Esophagus muscularis mucosa (tissue), 4 donors: ENCODE data around the gene DNMBP. TPM values are rescaled to one million over a fixed set of nuclear protein-coding genes. Genes with fewer than 3 reads are reported as not detected.

ENCODE experiments used
- DNase-seq: peaks from one replicate; pipeline ENCODE4 v3.0.0-alpha.2; 2017; ENCODE audit errors: extremely low spot score
- H3K27ac ChIP-seq, 4 donors: fragments of 200-600 bp; sonication (generic); replicated peaks in 1 of 4; 1 replicate in 3 of 4; 2 replicates in 1 of 4; pipeline ENCODE4 v1.5.1; 2016 to 2019; ENCODE audit warnings: mild to moderate bottlenecking in 1 of 4
- H3K27me3 ChIP-seq, 4 donors: fragments of 200-600 bp; sonication (generic); one replicate each; pipeline versions ENCODE4 v1.5.1 to v1.6.0; 2016 to 2019
- H3K36me3 ChIP-seq, 4 donors: fragments of 200-600 bp; sonication (generic); one replicate each; pipeline ENCODE4 v1.5.1; 2016 to 2019
- H3K4me1 ChIP-seq, 4 donors: fragments of 200-600 bp; sonication (generic); one replicate each; pipeline ENCODE4 v1.5.1; 2016 to 2019
- H3K4me3 ChIP-seq, 4 donors: fragments of 200-600 bp; sonication (generic); 1 replicate in 2 of 4; 2 replicates in 2 of 4; pipeline ENCODE4 v1.5.1; 2016 to 2019; ENCODE audit warnings: mild to moderate bottlenecking in 4 of 4, moderate library complexity in 1 of 4
- H3K9me3 ChIP-seq, 4 donors: fragments of 200-600 bp; sonication (generic); 1 replicate in 3 of 4; 2 replicates in 1 of 4; pipeline ENCODE4 v1.5.1; 2016 to 2019
- EP300 ChIP-seq: sonication (generic); formaldehyde crosslinking; IDR thresholded peaks from one replicate; pipeline ENCODE4 v1.6.1; 2017; ENCODE audit warnings: antibody characterized with exemption
- POLR2A ChIP-seq: fragments of 450-650 bp; IDR thresholded peaks from one replicate; pipeline ENCODE4 v1.6.1; 2017; ENCODE audit warnings: antibody characterized with exemption, moderate library complexity, mild to moderate bottlenecking, low read depth
- POLR2AphosphoS5 ChIP-seq, 2 donors: sonication (generic); formaldehyde crosslinking; IDR thresholded peaks; one replicate each; pipeline ENCODE4 v1.6.1; 2017; ENCODE audit warnings: antibody characterized with exemption in 2 of 2
- WGBS: methylation state at CpG from one replicate; pipeline ENCODE4 v1.1.5; 2018; 5-methylcytosine and 5-hydroxymethylcytosine counted together
- intact Hi-C: fragments of 100-400 bp; cut with DNase I; formaldehyde crosslinking; loops from one replicate; pipeline ENCODE4 v1.15.1; 2023
- total RNA-seq, 4 donors: library from RNA; depleted of rRNA; stranded (reverse); fragments of >200 nt; gene quantifications; one replicate each; pipeline versions ENCODE4 v1.1.0 to v1.2.1, GENCODE V29; 2016
- TF ChIP-seq, protein P1 (sequence below), 3 experiments: fragments of 200-600 bp in 2 of 3; fragments of 450-650 bp in 1 of 3; sonication (generic) in 2 of 3; IDR thresholded peaks; one replicate each; pipeline ENCODE4 v1.5.1; 2017 to 2019; ENCODE audit warnings: antibody characterized with exemption in 3 of 3, mild to moderate bottlenecking in 2 of 3, moderate library complexity in 1 of 3

Gene DNMBP
- total RNA-seq, 4 donors from 2014 or later: 14.5 to 21.6 (median 17.4) TPM

DNA sequence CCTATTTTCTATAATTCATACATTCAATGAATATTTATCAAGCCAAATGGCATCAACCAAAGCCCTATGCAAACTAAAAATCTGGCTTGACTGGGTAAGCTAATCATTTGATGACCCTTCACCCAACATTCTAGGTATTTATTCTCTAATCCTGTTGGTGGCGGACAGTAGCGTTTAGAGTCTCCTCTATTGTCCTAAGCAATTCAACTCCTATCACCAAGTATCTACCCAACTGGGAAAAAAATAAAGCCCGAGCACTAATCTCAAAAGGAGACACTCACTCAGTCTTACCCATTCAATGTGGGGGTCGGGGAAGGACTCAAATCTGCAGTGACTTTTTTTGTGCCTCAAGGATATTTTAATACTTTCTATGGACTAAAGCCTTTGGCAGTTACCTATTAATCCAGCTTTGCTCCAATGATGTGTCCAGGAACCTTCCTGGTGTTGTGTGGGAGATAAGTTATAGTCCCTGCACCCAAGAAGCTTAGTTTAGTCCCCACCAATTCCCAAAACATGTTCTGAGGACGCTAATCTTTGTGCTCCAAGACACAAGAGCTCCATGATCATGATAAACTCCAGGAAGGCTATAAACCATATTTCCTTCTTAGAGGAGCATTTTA is 30.6 kb downstream of the DNMBP start:
- Histone ChIP-seq H3K4me1 (peaks cover 37 to 85% (median 74%) of the 10 kb centered on the region in 4 donors), H3K27me3 (no peaks in the 10 kb centered on the region), H3K4me3 (no peak overlapping the region), H3K36me3 (no peaks in the 10 kb centered on the region), H3K27ac (peak overlapping the region in 2 of 4 donors; percentile 5 to 7), H3K9me3 (no peaks in the 10 kb centered on the region)
- intact Hi-C loops: loop anchor here (5.0 kb wide), 1 partner anchor 33 kb away; no protein-coding TSS in a partner anchor
- 91% methylated on average over 5 of the region's 5 CpGs for WGBS
- DNase-seq: no peak
- TF ChIP-seq POLR2AphosphoS5 (IDR thresholded peaks at IDR 0.05): no peak
- no peak for TF ChIP-seq EP300
- TF ChIP-seq POLR2A: no peak
- TF ChIP-seq, protein P1, sequence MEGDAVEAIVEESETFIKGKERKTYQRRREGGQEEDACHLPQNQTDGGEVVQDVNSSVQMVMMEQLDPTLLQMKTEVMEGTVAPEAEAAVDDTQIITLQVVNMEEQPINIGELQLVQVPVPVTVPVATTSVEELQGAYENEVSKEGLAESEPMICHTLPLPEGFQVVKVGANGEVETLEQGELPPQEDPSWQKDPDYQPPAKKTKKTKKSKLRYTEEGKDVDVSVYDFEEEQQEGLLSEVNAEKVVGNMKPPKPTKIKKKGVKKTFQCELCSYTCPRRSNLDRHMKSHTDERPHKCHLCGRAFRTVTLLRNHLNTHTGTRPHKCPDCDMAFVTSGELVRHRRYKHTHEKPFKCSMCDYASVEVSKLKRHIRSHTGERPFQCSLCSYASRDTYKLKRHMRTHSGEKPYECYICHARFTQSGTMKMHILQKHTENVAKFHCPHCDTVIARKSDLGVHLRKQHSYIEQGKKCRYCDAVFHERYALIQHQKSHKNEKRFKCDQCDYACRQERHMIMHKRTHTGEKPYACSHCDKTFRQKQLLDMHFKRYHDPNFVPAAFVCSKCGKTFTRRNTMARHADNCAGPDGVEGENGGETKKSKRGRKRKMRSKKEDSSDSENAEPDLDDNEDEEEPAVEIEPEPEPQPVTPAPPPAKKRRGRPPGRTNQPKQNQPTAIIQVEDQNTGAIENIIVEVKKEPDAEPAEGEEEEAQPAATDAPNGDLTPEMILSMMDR (IDR thresholded peaks at IDR 0.05): no peak

DNA sequence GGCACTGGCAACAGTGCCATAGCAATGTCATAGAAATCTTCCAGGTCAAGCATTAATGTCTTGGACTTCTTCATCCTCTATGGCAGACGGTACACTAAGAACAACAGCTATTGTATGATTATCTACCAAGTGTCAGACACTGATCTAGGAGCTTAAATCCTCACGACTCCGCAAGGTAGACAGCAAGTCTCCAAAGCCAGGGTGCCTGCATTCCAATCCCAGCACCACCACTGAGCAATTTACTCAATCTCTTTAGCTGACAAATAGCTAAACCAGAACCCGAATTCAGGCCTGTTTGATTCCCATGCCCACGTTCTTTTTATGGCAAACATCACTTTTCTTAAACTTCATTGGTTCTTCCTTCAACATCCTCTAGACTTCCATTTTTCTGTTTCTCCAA is 31.8 kb downstream of the DNMBP start:
- no peaks in the 10 kb centered on the region for H3K36me3 ChIP-seq
- no peaks in the 10 kb centered on the region for H3K9me3 ChIP-seq
- TF ChIP-seq POLR2A: no peak
- peak overlapping the region in 3 of 4 donors; percentile 70 to 77 (median 73) for H3K27ac ChIP-seq
- H3K4me1 ChIP-seq: peaks cover 37 to 77% (median 69%) of the 10 kb centered on the region in 4 donors
- DNase-seq: no peak
- intact Hi-C loops: loop anchor here (5.0 kb wide), 1 partner anchor 34 kb away; no protein-coding TSS in a partner anchor
- no peak overlapping the region for H3K4me3 ChIP-seq
- no peaks in the 10 kb centered on the region for H3K27me3 ChIP-seq
- WGBS: 81% methylated on average over 5 of the region's 5 CpGs

DNA sequence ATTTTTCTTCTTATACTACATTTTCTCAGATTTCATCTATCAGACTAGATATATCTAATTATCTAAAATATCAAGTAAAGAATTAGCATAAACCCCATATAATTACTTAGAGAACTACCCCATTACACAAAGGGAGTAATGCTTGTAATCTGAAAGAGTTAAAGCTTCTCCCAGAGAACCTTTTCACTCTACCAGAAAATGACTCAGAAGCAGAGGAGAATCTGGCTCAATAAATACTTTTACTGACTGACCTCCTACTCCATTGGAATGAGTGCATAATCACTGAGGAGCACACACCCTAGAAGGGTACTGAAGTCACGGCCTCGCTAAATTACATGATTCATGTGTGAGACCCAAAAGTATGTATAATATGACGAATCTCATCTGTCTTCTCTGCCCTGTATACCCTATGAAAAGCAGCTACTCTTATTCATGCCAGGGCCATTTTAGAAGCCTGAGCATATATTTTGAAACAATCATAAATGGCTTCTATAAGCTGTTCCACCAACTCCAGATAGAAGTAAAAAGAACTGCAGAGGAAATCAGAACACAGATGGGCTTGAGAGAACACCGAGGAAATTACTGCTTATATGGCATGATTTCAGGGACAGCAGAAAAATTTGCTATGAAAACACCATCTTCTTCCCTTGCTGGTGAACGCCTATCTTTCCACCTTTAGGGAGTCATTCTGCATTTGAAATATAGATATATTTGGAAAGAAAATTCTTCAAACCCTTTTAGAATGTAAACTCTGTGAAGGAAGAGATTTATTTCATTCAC is 32.7 kb downstream of the DNMBP start:
- WGBS: 38% methylated on average over 5 of the region's 5 CpGs
- H3K4me3 ChIP-seq: peak overlapping the region in 2 of 4 donors; percentile 1 to 11
- peak overlapping the region; percentile 68 to 77 (median 72) for H3K27ac ChIP-seq
- intact Hi-C loops: loop anchor here (5.0 kb wide), 1 partner anchor 35 kb away; no protein-coding TSS in a partner anchor
- no peaks in the 10 kb centered on the region for H3K9me3 ChIP-seq
- TF ChIP-seq POLR2AphosphoS5 (IDR thresholded peaks at IDR 0.05) (peak in 1 of 2 donors; percentile 33), EP300 (no peak)
- H3K36me3 ChIP-seq: no peaks in the 10 kb centered on the region
- H3K27me3 ChIP-seq: no peaks in the 10 kb centered on the region
- DNase-seq: no peak
- H3K4me1 ChIP-seq: peaks cover 36 to 69% (median 63%) of the 10 kb centered on the region in 4 donors

DNA sequence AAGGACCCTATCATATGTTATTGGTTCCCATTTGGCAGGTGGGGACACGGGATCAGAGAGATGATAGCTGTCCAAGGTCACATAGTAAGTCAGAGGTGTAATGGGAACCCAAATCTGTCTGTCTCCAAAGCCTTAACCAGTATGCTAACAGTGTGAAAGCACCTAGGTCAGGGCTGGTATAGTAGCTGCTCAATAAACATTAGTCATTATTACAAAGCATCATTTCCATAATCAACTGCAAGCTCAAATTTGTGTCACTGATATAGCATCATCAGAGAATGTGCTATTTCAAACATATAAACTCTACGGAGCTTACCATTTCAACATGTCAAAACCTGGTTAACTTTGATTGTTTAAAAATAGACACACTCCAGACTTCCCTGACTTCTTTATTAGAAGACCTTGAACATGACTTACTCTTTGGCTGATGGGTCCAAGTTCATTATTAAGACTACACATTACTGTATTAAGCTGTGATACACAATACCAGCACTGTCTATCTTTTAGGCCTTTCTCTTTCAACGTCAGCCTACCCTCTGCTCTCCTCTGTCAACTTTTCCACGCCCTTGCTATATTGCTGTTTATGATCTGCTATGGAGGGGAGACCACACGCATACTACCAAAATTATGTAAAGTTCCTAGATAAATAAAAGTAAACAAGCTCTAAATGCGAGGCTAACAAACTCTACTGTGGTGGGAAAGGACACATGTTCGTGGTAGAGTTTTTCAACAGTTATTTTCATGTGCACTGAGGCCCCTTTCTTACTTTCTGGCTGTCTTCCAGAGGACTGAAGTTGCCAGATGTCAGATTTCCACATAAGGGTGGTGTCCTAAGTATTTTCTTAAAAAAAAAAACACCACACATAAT is 33.6 kb downstream of the DNMBP start:
- TF ChIP-seq, protein P1 (IDR thresholded peaks at IDR 0.05): no peak
- no peak for TF ChIP-seq POLR2AphosphoS5 (IDR thresholded peaks at IDR 0.05)
- no peak for TF ChIP-seq EP300
- TF ChIP-seq POLR2A: no peak
- H3K27me3 ChIP-seq: no peaks in the 10 kb centered on the region
- no peak for DNase-seq
- H3K27ac ChIP-seq: peak overlapping the region; percentile 68 to 77 (median 72)
- H3K4me1 ChIP-seq: peaks cover 26 to 60% (median 54%) of the 10 kb centered on the region in 4 donors
- no peaks in the 10 kb centered on the region for H3K9me3 ChIP-seq
- no peak overlapping the region for H3K4me3 ChIP-seq
- intact Hi-C loops: loop anchor here (5.0 kb wide), 1 partner anchor 36 kb away; no protein-coding TSS in a partner anchor
- 34% methylated on average over 7 of the region's 7 CpGs for WGBS
- H3K36me3 ChIP-seq: peaks cover 0 to 7% (median 5%) of the 10 kb centered on the region in 4 donors

DNA sequence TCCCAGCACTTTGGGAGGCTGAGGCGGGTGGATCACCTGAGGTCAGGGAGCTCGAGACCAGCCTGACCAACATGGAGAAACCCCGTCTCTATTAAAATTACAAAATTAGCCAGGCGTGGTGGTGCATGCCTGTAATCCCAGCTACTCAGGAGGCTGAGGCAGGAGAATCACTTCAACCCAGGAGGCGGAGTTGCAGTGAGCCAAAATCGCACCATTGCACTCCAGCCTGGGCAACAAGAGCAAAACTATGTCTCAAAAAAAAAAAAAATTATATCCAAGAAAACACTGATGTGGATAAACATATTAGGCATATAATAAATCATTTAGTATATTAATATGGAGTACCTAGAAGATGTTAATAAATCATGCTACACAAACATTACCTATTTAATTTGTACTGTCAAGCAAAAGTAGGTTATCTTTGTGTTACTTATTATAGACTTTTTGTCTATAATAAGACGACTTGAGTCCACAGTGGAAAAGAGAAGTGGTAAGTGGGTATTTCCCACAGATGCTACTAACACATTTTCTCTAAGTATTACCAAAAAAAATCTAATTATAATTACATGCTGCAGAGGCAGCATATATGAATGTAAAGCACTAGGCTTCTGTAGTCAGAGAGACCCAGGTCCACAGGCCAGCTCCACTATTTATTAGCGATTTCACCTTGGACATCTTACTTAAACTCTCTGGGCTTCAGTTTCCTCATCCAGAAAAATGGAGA is 34.5 kb downstream of the DNMBP start:
- Histone ChIP-seq H3K4me1 (peaks cover 25 to 56% (median 50%) of the 10 kb centered on the region in 4 donors), H3K27me3 (no peaks in the 10 kb centered on the region), H3K9me3 (no peaks in the 10 kb centered on the region), H3K36me3 (peaks cover 0 to 16% (median 10%) of the 10 kb centered on the region in 4 donors), H3K4me3 (no peak overlapping the region), H3K27ac (peak overlapping the region in 2 of 4 donors; percentile 68 to 77)
- no peak for DNase-seq
- no peak for TF ChIP-seq EP300
- no peak for TF ChIP-seq POLR2AphosphoS5 (IDR thresholded peaks at IDR 0.05)
- TF ChIP-seq POLR2A: no peak
- TF ChIP-seq, protein P1 (IDR thresholded peaks at IDR 0.05): no peak
- intact Hi-C loops: loop anchor here (5.0 kb wide), 1 partner anchor 37 kb away; no protein-coding TSS in a partner anchor
- WGBS: 84% methylated on average over 8 of the region's 8 CpGs
